Smooth muscle cell (in vitro differentiated cells): ENCODE measurements around the gene PEX11G. TPM values are rescaled to one million over a fixed set of nuclear protein-coding genes. Genes with fewer than 3 reads are reported as not detected.

ENCODE experiments used
- DNase-seq: peaks from one replicate; lab custom pipeline; 2025; ENCODE audit not compliant: unreplicated experiment; lab: John Stamatoyannopoulos, UW
- H2AFZ ChIP-seq: fragments of 200-600 bp; sonication (generic); 2 replicates; pipeline ENCODE4 v1.6.0; 2016; ENCODE audit warnings: antibody characterized with exemption, low read depth, mild to moderate bottlenecking
- H3F3A ChIP-seq: fragments of 200-600 bp; sonication (generic); 2 replicates; pipeline ENCODE4 v1.6.0; 2017; ENCODE audit warnings: antibody characterized with exemption, low read depth
- H3K27ac ChIP-seq: fragments of 200-600 bp; sonication (generic); 2 replicates; pipeline ENCODE4 v1.5.1; 2016; ENCODE audit warnings: low read depth, mild to moderate bottlenecking
- H3K27me3 ChIP-seq: fragments of 200-600 bp; sonication (generic); 2 replicates; pipeline ENCODE4 v1.6.1; 2016; ENCODE audit warnings: low read depth, mild to moderate bottlenecking
- H3K36me3 ChIP-seq: fragments of 200-600 bp; sonication (generic); 2 replicates; pipeline ENCODE4 v1.5.1; 2016; ENCODE audit warnings: low read depth
- H3K4me1 ChIP-seq: fragments of 200-600 bp; sonication (generic); 2 replicates; pipeline ENCODE4 v1.5.1; 2016; ENCODE audit warnings: low read depth
- H3K4me2 ChIP-seq: fragments of 200-600 bp; sonication (generic); 2 replicates; pipeline ENCODE4 v1.6.0; 2016; ENCODE audit warnings: mild to moderate bottlenecking
- H3K4me3 ChIP-seq: fragments of 200-600 bp; sonication (generic); 2 replicates; pipeline ENCODE4 v1.5.1; 2016; ENCODE audit warnings: mild to moderate bottlenecking
- H3K79me2 ChIP-seq: fragments of 200-600 bp; sonication (generic); 2 replicates; pipeline ENCODE4 v1.6.0; 2016; ENCODE audit warnings: low read depth, mild to moderate bottlenecking
- H3K9ac ChIP-seq: fragments of 200-600 bp; sonication (generic); 2 replicates; pipeline ENCODE4 v1.6.0; 2016; ENCODE audit warnings: low read depth
- H3K9me3 ChIP-seq: fragments of 200-600 bp; sonication (generic); replicated peaks from 2 replicates; pipeline ENCODE4 v1.5.1; 2016; ENCODE audit warnings: low read depth
- H4K20me1 ChIP-seq: fragments of 200-600 bp; sonication (generic); 2 replicates; pipeline ENCODE4 v1.6.0; 2016; ENCODE audit warnings: low read depth
- WGBS: methylation state at CpG from one replicate; pipeline ENCODE4 v1.1.7; 2016; ENCODE audit warnings: low lambda C conversion rate; 5-methylcytosine and 5-hydroxymethylcytosine counted together
- polyA plus RNA-seq: library from polyadenylated mRNA; unstranded; fragments of >200 nt; fragmentation: Nextera tagmentation; extraction: Ambion mirVana; gene quantifications from 2 replicates; pipeline ENCODE4 v1.2.1, GENCODE V29; 2016
- total RNA-seq: library from RNA; depleted of rRNA; stranded (reverse); fragments of >200 nt; gene quantifications from 2 replicates; pipeline ENCODE4 v1.2.3, GENCODE V29; 2014
- TF ChIP-seq, protein P1 (sequence below): fragments of 200-600 bp; sonication (generic); IDR thresholded peaks from 2 replicates; pipeline ENCODE4 v1.5.1; 2017; ENCODE audit warnings: borderline replicate concordance, mild to moderate bottlenecking, antibody characterized with exemption; ENCODE audit not compliant: insufficient read depth, poor library complexity, severe bottlenecking

The PEX11G gene
- total and polyA plus RNA-seq, 2 experiments from 2014 or later = 4.3 TPM; not detected in 1

DNA sequence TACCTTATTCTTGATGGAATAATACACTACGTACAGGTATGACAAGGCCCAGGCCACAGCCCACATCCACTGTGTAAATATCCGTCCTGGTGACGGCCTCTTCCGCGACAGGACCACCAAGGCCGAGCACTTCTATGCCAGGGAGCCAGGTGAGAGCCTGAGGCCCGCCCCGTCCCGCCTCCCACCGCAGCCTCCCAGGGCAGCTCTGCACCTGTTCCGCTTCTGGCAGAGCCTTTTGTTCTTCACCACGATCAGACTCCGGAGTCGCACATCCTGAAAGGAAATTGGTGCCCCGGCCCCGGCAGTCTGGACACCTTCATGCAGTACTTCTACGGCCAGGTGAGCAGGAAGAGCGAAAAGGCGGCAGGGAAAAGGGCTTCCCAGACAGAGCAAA, 16.4 kb upstream of the PEX11G start:
- DNase-seq = no peak
- Histone ChIP-seq H3K4me3 (no peak overlapping the region), H3K9me3 (no peaks in the 10 kb centered on the region), H3F3A (peaks cover 4% of the 10 kb centered on the region), H2AFZ (no peak overlapping the region), H3K27ac (no peak overlapping the region), H3K36me3 (no peaks in the 10 kb centered on the region), H3K79me2 (no peaks in the 10 kb centered on the region), H3K4me1 (no peaks in the 10 kb centered on the region), H3K9ac (no peak overlapping the region), H3K27me3 (peaks cover 24% of the 10 kb centered on the region), H3K4me2 (no peak overlapping the region), H4K20me1 (no peaks in the 10 kb centered on the region)
- 76% methylated on average over 19 of the region's 19 CpGs for WGBS
- TF ChIP-seq, protein P1, sequence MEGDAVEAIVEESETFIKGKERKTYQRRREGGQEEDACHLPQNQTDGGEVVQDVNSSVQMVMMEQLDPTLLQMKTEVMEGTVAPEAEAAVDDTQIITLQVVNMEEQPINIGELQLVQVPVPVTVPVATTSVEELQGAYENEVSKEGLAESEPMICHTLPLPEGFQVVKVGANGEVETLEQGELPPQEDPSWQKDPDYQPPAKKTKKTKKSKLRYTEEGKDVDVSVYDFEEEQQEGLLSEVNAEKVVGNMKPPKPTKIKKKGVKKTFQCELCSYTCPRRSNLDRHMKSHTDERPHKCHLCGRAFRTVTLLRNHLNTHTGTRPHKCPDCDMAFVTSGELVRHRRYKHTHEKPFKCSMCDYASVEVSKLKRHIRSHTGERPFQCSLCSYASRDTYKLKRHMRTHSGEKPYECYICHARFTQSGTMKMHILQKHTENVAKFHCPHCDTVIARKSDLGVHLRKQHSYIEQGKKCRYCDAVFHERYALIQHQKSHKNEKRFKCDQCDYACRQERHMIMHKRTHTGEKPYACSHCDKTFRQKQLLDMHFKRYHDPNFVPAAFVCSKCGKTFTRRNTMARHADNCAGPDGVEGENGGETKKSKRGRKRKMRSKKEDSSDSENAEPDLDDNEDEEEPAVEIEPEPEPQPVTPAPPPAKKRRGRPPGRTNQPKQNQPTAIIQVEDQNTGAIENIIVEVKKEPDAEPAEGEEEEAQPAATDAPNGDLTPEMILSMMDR = no peak

DNA sequence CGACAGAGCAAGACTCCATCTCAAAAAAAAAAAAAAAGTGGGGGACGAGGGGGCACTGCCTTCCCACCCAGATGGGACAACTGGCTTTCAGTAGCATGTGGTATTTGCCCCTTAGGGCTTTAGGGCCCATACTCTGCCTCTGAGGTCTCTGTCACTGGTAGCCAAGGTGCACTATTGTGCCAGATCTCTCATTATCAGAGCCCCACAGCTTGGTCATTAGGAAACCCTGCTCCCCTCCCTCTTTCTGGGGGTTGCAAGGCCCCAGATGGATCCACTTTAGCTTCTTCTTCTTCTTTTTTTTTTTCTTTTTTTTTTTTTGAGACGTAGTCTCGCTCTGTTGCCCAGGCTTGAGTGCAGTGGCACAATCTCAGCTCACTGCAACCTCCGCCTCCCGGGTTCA, 15.8 kb upstream of the PEX11G start:
- Histone ChIP-seq H3K27ac (no peak overlapping the region), H3F3A (no peaks in the 10 kb centered on the region), H4K20me1 (no peaks in the 10 kb centered on the region), H3K4me1 (no peaks in the 10 kb centered on the region), H3K4me3 (no peak overlapping the region), H3K4me2 (no peak overlapping the region), H2AFZ (no peak overlapping the region), H3K36me3 (no peaks in the 10 kb centered on the region), H3K9me3 (no peaks in the 10 kb centered on the region), H3K9ac (no peak overlapping the region), H3K79me2 (no peaks in the 10 kb centered on the region), H3K27me3 (peaks cover 29% of the 10 kb centered on the region)
- 83% methylated on average over 4 of the region's 6 CpGs for WGBS
- TF ChIP-seq, protein P1 = no peak
- no peak for DNase-seq

DNA sequence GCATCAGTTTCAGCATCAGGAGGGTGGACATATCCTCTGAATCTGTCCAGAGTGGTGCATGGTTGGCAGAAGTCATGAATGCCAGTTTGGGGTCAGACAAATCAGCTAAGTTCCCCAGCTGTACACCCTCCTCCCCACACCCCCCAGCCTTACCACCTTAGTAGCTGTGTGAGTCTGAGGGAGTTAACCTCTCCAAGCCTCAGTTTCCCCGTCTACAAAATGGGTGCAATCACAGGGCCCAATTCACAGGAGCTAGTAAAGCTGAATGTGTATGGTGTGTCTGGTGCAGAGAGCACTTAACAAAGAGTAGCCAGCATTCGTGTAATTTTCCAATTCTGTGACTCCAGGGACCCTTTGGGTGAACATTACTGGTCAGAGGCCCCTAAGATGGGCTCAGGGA, 13.7 kb upstream of the PEX11G start:
- no peak overlapping the region for H3K27ac ChIP-seq
- TF ChIP-seq, protein P1 = no peak
- H3K4me3 ChIP-seq = no peak overlapping the region
- DNase-seq = no peak
- H2AFZ ChIP-seq = no peak overlapping the region
- H3K9ac ChIP-seq = no peak overlapping the region
- 38% methylated on average over 2 of the region's 2 CpGs for WGBS
- H3K9me3 ChIP-seq = no peaks in the 10 kb centered on the region
- no peak overlapping the region for H3K4me2 ChIP-seq
- no peaks in the 10 kb centered on the region for H3K79me2 ChIP-seq
- H3K36me3 ChIP-seq = no peaks in the 10 kb centered on the region
- H3K4me1 ChIP-seq = no peaks in the 10 kb centered on the region
- no peaks in the 10 kb centered on the region for H3F3A ChIP-seq
- no peaks in the 10 kb centered on the region for H4K20me1 ChIP-seq
- peaks cover 39% of the 10 kb centered on the region for H3K27me3 ChIP-seq

- no peaks in the 10 kb centered on the region for H3F3A ChIP-seq
- WGBS = 3% methylated on average over 73 of the region's 93 CpGs
These were observed 12.1 kb upstream of the PEX11G start for GRCh38 chr19:7500811-7501450.

More at GRCh38 chr19:7500811-7501450, 12.1 kb upstream of the PEX11G start:
- Histone ChIP-seq H2AFZ (no peak overlapping the region), H4K20me1 (no peaks in the 10 kb centered on the region), H3K79me2 (no peaks in the 10 kb centered on the region), H3K9me3 (no peaks in the 10 kb centered on the region), H3K27me3 (peaks cover 39% of the 10 kb centered on the region), H3K4me3 (peak overlapping the region; percentile 50), H3K27ac (no peak overlapping the region), H3K36me3 (no peaks in the 10 kb centered on the region), H3K9ac (no peak overlapping the region), H3K4me2 (peak overlapping the region; percentile 91), H3K4me1 (no peaks in the 10 kb centered on the region)
- DNase-seq = no peak
- TF ChIP-seq, protein P1 = no peak
